Endothelial cell (in vitro differentiated cells): ENCODE data around the gene TKT. TPM values are rescaled to one million over a fixed set of nuclear protein-coding genes. Genes with fewer than 3 reads are reported as not detected.

Experiments
- DNase-seq: peaks from one replicate; pipeline ENCODE4 v3.0.0; 2021; ENCODE audit warnings: low spot score
- H3K27ac Mint-ChIP-seq: one replicate; pipeline ENCODE4 v1.8.0; 2021; ENCODE audit warnings: mixed read lengths, inconsistent platforms; ENCODE audit not compliant: unreplicated experiment
- H3K27me3 Mint-ChIP-seq: one replicate; pipeline ENCODE4 v1.8.0; 2021; ENCODE audit warnings: mild to moderate bottlenecking, moderate library complexity, mixed read lengths, inconsistent platforms; ENCODE audit not compliant: unreplicated experiment
- H3K36me3 Mint-ChIP-seq: one replicate; pipeline ENCODE4 v1.8.0; 2021; ENCODE audit warnings: mild to moderate bottlenecking, low read depth, mixed read lengths, inconsistent platforms; ENCODE audit not compliant: unreplicated experiment
- H3K4me1 Mint-ChIP-seq: one replicate; pipeline ENCODE4 v1.8.0; 2021; ENCODE audit warnings: mild to moderate bottlenecking, mixed read lengths, inconsistent platforms; ENCODE audit not compliant: unreplicated experiment
- H3K4me3 Mint-ChIP-seq: one replicate; pipeline ENCODE4 v1.8.0; 2021; ENCODE audit warnings: mild to moderate bottlenecking, mixed read lengths, inconsistent platforms; ENCODE audit not compliant: unreplicated experiment
- H3K9me3 Mint-ChIP-seq: one replicate; pipeline ENCODE4 v1.8.0; 2021; ENCODE audit warnings: mixed read lengths, inconsistent platforms; ENCODE audit not compliant: unreplicated experiment
- CTCF ChIP-seq: fragments of 200-600 bp; sonication (generic); IDR thresholded peaks from one replicate; pipeline ENCODE4 v1.5.0; 2021; ENCODE audit warnings: antibody characterized with exemption; ENCODE audit not compliant: unreplicated experiment
- total RNA-seq: library from RNA; stranded (reverse); fragmentation: NEBNext Ultra II Directional; extraction: Animal tissue kit (Norgen Biotek cat#: 25700); gene quantifications from one replicate; pipeline ENCODE4 v1.2.1, GENCODE V29; 2021; ENCODE audit not compliant: unreplicated experiment

TKT gene
- total RNA-seq, 1 donor from 2014 or later: 305 TPM

- Mint-ChIP-seq H3K36me3 (peaks cover 41% of the 10 kb centered on the region), H3K9me3 (no peaks in the 10 kb centered on the region), H3K4me3 (no peak overlapping the region), H3K27ac (no peak overlapping the region), H3K4me1 (peaks cover under 1% of the 10 kb centered on the region), H3K27me3 (no peaks in the 10 kb centered on the region)
- DNase-seq: no peak
- TF ChIP-seq CTCF: no peak
Measured at GRCh38 chr3:53227993-53228885, 27.6 kb downstream of the TKT start.

GRCh38 chr3:53226841-53227407, 28.9 kb downstream of the TKT start:
- Mint-ChIP-seq H3K27ac (no peak overlapping the region), H3K4me3 (no peak overlapping the region)
- TF ChIP-seq CTCF: no peak

GRCh38 chr3:53226142-53226840, 29.5 kb downstream of the TKT start:
- Mint-ChIP-seq H3K27ac (no peak overlapping the region), H3K9me3 (no peaks in the 10 kb centered on the region), H3K36me3 (peaks cover 35% of the 10 kb centered on the region), H3K4me3 (no peak overlapping the region), H3K27me3 (no peaks in the 10 kb centered on the region), H3K4me1 (no peaks in the 10 kb centered on the region)
- DNase-seq: no peak
- TF ChIP-seq CTCF: no peak

More at GRCh38 chr3:53226841-53227407, 28.9 kb downstream of the TKT start:
- Mint-ChIP-seq H3K27me3 (no peaks in the 10 kb centered on the region), H3K4me1 (no peaks in the 10 kb centered on the region), H3K9me3 (no peaks in the 10 kb centered on the region), H3K36me3 (peaks cover 37% of the 10 kb centered on the region)
- no peak for DNase-seq

GRCh38 chr3:53225651-53226050, 30.2 kb downstream of the TKT start:
- H3K4me3 Mint-ChIP-seq: peak overlapping the region; percentile 51
- H3K27ac Mint-ChIP-seq: no peak overlapping the region
- no peak for DNase-seq
- peaks cover 35% of the 10 kb centered on the region for H3K36me3 Mint-ChIP-seq
- no peaks in the 10 kb centered on the region for H3K4me1 Mint-ChIP-seq
- TF ChIP-seq CTCF: no peak
- peaks cover 2% of the 10 kb centered on the region for H3K27me3 Mint-ChIP-seq
- H3K9me3 Mint-ChIP-seq: no peaks in the 10 kb centered on the region

GRCh38 chr3:53225181-53225580, 30.6 kb downstream of the TKT start:
- Mint-ChIP-seq H3K36me3 (peaks cover 35% of the 10 kb centered on the region), H3K4me3 (peak overlapping the region; percentile 51), H3K27me3 (peaks cover 3% of the 10 kb centered on the region), H3K9me3 (no peaks in the 10 kb centered on the region), H3K27ac (no peak overlapping the region), H3K4me1 (no peaks in the 10 kb centered on the region)
- no peak for DNase-seq
- TF ChIP-seq CTCF: no peak
